A549 (cell line): ENCODE measurements around the gene TFAM.

ENCODE experiments used
- CTCF ChIP-seq: fragments of >200 bp; sonication (Bioruptor Twin); formaldehyde crosslinking; IDR thresholded peaks from 3 replicates; pipeline ENCODE4 v1.5.1; 2016
- MYC ChIP-seq: IDR thresholded peaks from 2 replicates; pipeline ENCODE4 v1.6.1; 2012; ENCODE audit warnings: mild to moderate bottlenecking, inconsistent platforms, low read length, improper control_type of control experiment, borderline replicate concordance
- PHF8 ChIP-seq: fragments of 200-600 bp; sonication (generic); IDR thresholded peaks from 2 replicates; pipeline ENCODE4 v1.6.1; 2016; ENCODE audit warnings: low read depth, mild to moderate bottlenecking, antibody characterized with exemption, moderate library complexity, borderline replicate concordance
- POLR2A ChIP-seq: IDR thresholded peaks from 2 replicates; pipeline ENCODE4 v1.6.1; 2012; ENCODE audit warnings: mild to moderate bottlenecking, low read length

GRCh38 chr10:58367069-58367468 is 18.1 kb upstream of the TFAM start:
- TF ChIP-seq CTCF (no peak), PHF8 (no peak), POLR2A (no peak), MYC (no peak)
